H1 (cell line): ENCODE data around the gene LCN12. TPM values are rescaled to one million over a fixed set of nuclear protein-coding genes. Genes with fewer than 3 reads are reported as not detected.

Experiments
- CTCF ChIA-PET: fragments of 300-600 bp; sonication (Branson Sonifier 250); formaldehyde crosslinking; loops from one replicate; lab custom pipeline; 2021; ENCODE audit not compliant: partially characterized antibody; lab: Charles Lee
- POLR2A ChIA-PET: fragments of 300-600 bp; sonication (Branson Sonifier 250); formaldehyde crosslinking; loops from one replicate; lab custom pipeline; 2021; ENCODE audit warnings: inconsistent platforms; ENCODE audit not compliant: partially characterized antibody; lab: Charles Lee
- DNase-seq, 2 experiments: peaks; one replicate each; pipeline versions ENCODE4 v3.0.0 to v3.0.0-alpha.2; 2010 to 2022; ENCODE audit warnings: low spot score in 2 of 2, low read depth in 1 of 2, mixed read lengths in 1 of 2
- FAIRE-seq: peaks from 2 replicates; lab custom pipeline; 2011; peaks lifted over from hg19 to GRCh38; lab: Jason Lieb, UNC
- H2AFZ ChIP-seq: 2 replicates; pipeline ENCODE4 v1.8.1; 2012; ENCODE audit warnings: low read length, inconsistent platforms
- H2AK5ac ChIP-seq: 2 replicates; pipeline ENCODE4 v1.6.1; 2013; ENCODE audit warnings: low read depth, low read length
- H2BK120ac ChIP-seq: replicated peaks from 2 replicates; pipeline ENCODE3; 2013; ENCODE audit warnings: low read depth, low read length, inconsistent platforms
- H2BK12ac ChIP-seq: 2 replicates; pipeline ENCODE4 v1.6.1; 2013; ENCODE audit warnings: low read depth, low read length
- H2BK15ac ChIP-seq: 2 replicates; pipeline ENCODE4 v1.6.1; 2013; ENCODE audit warnings: low read length
- H2BK20ac ChIP-seq: 2 replicates; pipeline ENCODE4 v1.6.1; 2013; ENCODE audit warnings: low read length
- H2BK5ac ChIP-seq: 2 replicates; pipeline ENCODE4 v1.6.1; 2013; ENCODE audit warnings: low read depth, low read length
- H3K14ac ChIP-seq: 2 replicates; pipeline ENCODE4 v1.6.1; 2013; ENCODE audit warnings: inconsistent platforms; ENCODE audit not compliant: insufficient read length
- H3K18ac ChIP-seq: 2 replicates; pipeline ENCODE4 v1.6.1; 2013; ENCODE audit warnings: low read length; ENCODE audit errors: extremely low read depth
- H3K23ac ChIP-seq: 2 replicates; pipeline ENCODE4 v1.6.1; 2013; ENCODE audit warnings: inconsistent platforms; ENCODE audit not compliant: insufficient read length
- H3K23me2 ChIP-seq: 2 replicates; pipeline ENCODE4 v1.6.1; 2013; ENCODE audit warnings: low read depth, low read length
- H3K27ac ChIP-seq: 2 replicates; pipeline ENCODE4 v1.6.1; 2011; ENCODE audit warnings: low read depth, low read length, inconsistent platforms
- H3K27me3 ChIP-seq, 4 experiments: replicated peaks in 1 of 4; 1 replicate in 1 of 4; 2 replicates in 3 of 4; pipeline versions ENCODE4 v1.6.1 to v1.8.1; 2011 to 2013; ENCODE audit warnings: low read length in 3 of 4, mild to moderate bottlenecking in 3 of 4, inconsistent platforms in 2 of 4, mixed read lengths in 2 of 4, moderate library complexity in 1 of 4; ENCODE audit not compliant: control insufficient read depth in 3 of 4, insufficient read depth in 3 of 4; ENCODE audit errors: extremely low read depth in 1 of 4
- H3K36me3 ChIP-seq, 4 experiments: 2 replicates each; pipeline versions ENCODE4 v1.6.1 to v1.8.1; 2011 to 2013; ENCODE audit warnings: mild to moderate bottlenecking in 4 of 4, low read length in 3 of 4, moderate library complexity in 2 of 4, control low read depth in 1 of 4, inconsistent platforms in 1 of 4; ENCODE audit not compliant: insufficient read depth in 4 of 4, control insufficient read depth in 2 of 4
- H3K4ac ChIP-seq: replicated peaks from 2 replicates; pipeline ENCODE3; 2013; ENCODE audit warnings: low read length, low read depth, mixed read lengths, inconsistent platforms; ENCODE audit not compliant: insufficient read length
- H3K4me1 ChIP-seq, 4 experiments: replicated peaks in 1 of 4; 1 replicate in 1 of 4; 2 replicates in 3 of 4; pipeline versions ENCODE4 v1.6.1 to v1.8.1; 2011 to 2013; ENCODE audit warnings: low read length in 3 of 4, inconsistent platforms in 2 of 4, mixed read lengths in 1 of 4; ENCODE audit not compliant: insufficient read depth in 4 of 4, control insufficient read depth in 3 of 4
- H3K4me2 ChIP-seq, 2 experiments: 2 replicates each; pipeline versions ENCODE4 v1.6.1 to v1.8.1; 2011 to 2013; ENCODE audit warnings: low read depth in 2 of 2, low read length in 2 of 2, control low read depth in 1 of 2, inconsistent platforms in 1 of 2, mild to moderate bottlenecking in 1 of 2; ENCODE audit not compliant: insufficient read depth in 1 of 2
- H3K4me3 ChIP-seq, 4 experiments: fragments of 200-600, 300-600 bp in 1 of 4; sonication (generic), shearing (Covaris generic), sonication (Bioruptor Twin) in 1 of 4; 2 replicates each; pipeline versions ENCODE4 v1.5.1 to v1.8.1; 2011 to 2016; ENCODE audit warnings: low read length in 4 of 4, low read depth in 3 of 4, control low read depth in 2 of 4, inconsistent platforms in 2 of 4, mild to moderate bottlenecking in 2 of 4, mixed read lengths in 1 of 4, moderate library complexity in 1 of 4; ENCODE audit not compliant: insufficient read depth in 2 of 4; ENCODE audit errors: extremely low read depth in 1 of 4
- H3K56ac ChIP-seq: replicated peaks from 2 replicates; pipeline ENCODE3; 2013; ENCODE audit warnings: low read depth, mild to moderate bottlenecking, mixed read lengths, low read length, inconsistent platforms; ENCODE audit not compliant: insufficient read length
- H3K79me1 ChIP-seq: 2 replicates; pipeline ENCODE4 v1.6.1; 2013; ENCODE audit warnings: low read depth, low read length, control low read depth
- H3K79me2 ChIP-seq, 2 experiments: 2 replicates each; pipeline versions ENCODE4 v1.6.1 to v1.8.1; 2012 to 2013; ENCODE audit warnings: low read length in 2 of 2, mild to moderate bottlenecking in 2 of 2, inconsistent platforms in 1 of 2; ENCODE audit not compliant: insufficient read depth in 2 of 2, control insufficient read depth in 1 of 2
- H3K9ac ChIP-seq, 4 experiments: replicated peaks in 1 of 4; 1 replicate in 1 of 4; 2 replicates in 3 of 4; pipeline versions ENCODE4 v1.6.1 to v1.8.1; 2011 to 2013; ENCODE audit warnings: low read depth in 3 of 4, low read length in 3 of 4, control low read depth in 2 of 4, mild to moderate bottlenecking in 2 of 4, moderate library complexity in 2 of 4, inconsistent platforms in 1 of 4; ENCODE audit errors: extremely low read depth in 1 of 4
- H3K9me3 ChIP-seq, 2 experiments: 2 replicates each; pipeline versions ENCODE4 v1.6.1 to v1.8.1; 2012 to 2013; ENCODE audit warnings: mild to moderate bottlenecking in 2 of 2, moderate library complexity in 2 of 2, control low read depth in 1 of 2, inconsistent platforms in 1 of 2, low read depth in 1 of 2, low read length in 1 of 2, mixed read lengths in 1 of 2; ENCODE audit not compliant: insufficient read depth in 2 of 2
- H4K20me1 ChIP-seq, 2 experiments: replicated peaks in 1 of 2; 2 replicates each; pipeline versions ENCODE3 to v1.8.1; 2011 to 2013; ENCODE audit warnings: inconsistent platforms in 2 of 2, low read length in 2 of 2, mild to moderate bottlenecking in 1 of 2; ENCODE audit not compliant: insufficient read depth in 2 of 2, control insufficient read depth in 1 of 2
- H4K5ac ChIP-seq: 2 replicates; pipeline ENCODE4 v1.6.1; 2013; ENCODE audit warnings: low read length, low read depth, mixed read lengths, inconsistent platforms; ENCODE audit not compliant: insufficient read length
- H4K8ac ChIP-seq: 2 replicates; pipeline ENCODE4 v1.8.0; 2013; ENCODE audit warnings: mild to moderate bottlenecking, moderate library complexity, low read length, inconsistent platforms; ENCODE audit not compliant: insufficient read depth; ENCODE audit errors: extremely low read depth
- H4K91ac ChIP-seq: replicated peaks from 2 replicates; pipeline ENCODE3; 2013; ENCODE audit warnings: low read length, mixed read lengths, inconsistent platforms; ENCODE audit not compliant: insufficient read length
- BRCA1 ChIP-seq: IDR thresholded peaks from 2 replicates; pipeline ENCODE4 v1.6.1; 2012; ENCODE audit warnings: low read depth, low read length, improper control_type of control experiment
- GABPA ChIP-seq: IDR thresholded peaks from 2 replicates; pipeline ENCODE4 v1.6.1; 2011; ENCODE audit warnings: mild to moderate bottlenecking, low read length, moderate library complexity, borderline replicate concordance; ENCODE audit not compliant: insufficient read depth
- KDM4A ChIP-seq: IDR thresholded peaks from one replicate; pipeline ENCODE4 v1.7.1; 2012; ENCODE audit warnings: low read depth, mild to moderate bottlenecking, moderate library complexity, low read length, inconsistent platforms; ENCODE audit not compliant: severe bottlenecking
- SIN3A ChIP-seq, 2 experiments: IDR thresholded peaks in 1 of 2; conservative IDR thresholded peaks in 1 of 2; 2 replicates each; pipeline ENCODE4 v1.6.1; 2011 to 2012; ENCODE audit warnings: low read length in 2 of 2, improper control_type of control experiment in 1 of 2, low read depth in 1 of 2, mild to moderate bottlenecking in 1 of 2
- TCF12 ChIP-seq: IDR thresholded peaks from 2 replicates; pipeline ENCODE4 v1.6.1; 2011; ENCODE audit warnings: low read depth, mild to moderate bottlenecking, low read length
- TEAD4 ChIP-seq: IDR thresholded peaks from 2 replicates; pipeline ENCODE4 v1.6.1; 2012; ENCODE audit warnings: low read depth, low read length, inconsistent platforms, mixed read lengths
- WGBS, 2 experiments: shearing (Covaris generic) in 1 of 2; methylation state at CpG; one replicate each; pipeline versions ENCODE4 v1.1.6 to v1.1.7; 2013 to 2015; ENCODE audit warnings: low lambda C conversion rate in 2 of 2, mixed read lengths in 2 of 2, inconsistent platforms in 1 of 2, low coverage in 1 of 2, missing lambda C conversion rate in 1 of 2; ENCODE audit not compliant: insufficient replicate concordance in 2 of 2, insufficient coverage in 1 of 2, insufficient read length in 1 of 2; ENCODE audit errors: extremely low coverage in 1 of 2, missing lambda C conversion rate in 1 of 2; 5-methylcytosine and 5-hydroxymethylcytosine counted together
- polyA plus RNA-seq, 7 experiments: library from polyadenylated mRNA; depleted of rRNA in 3 of 7; stranded (reverse) in 5 of 7; unstranded in 2 of 7; fragments of >200 nt in 5 of 7; fragments of 200-250 nt in 2 of 7; gene quantifications; 1 replicate in 5 of 7; 2 replicates in 1 of 7; 4 replicates in 1 of 7; pipeline versions ENCODE4 v1.2.1 to v1.2.3, GENCODE V29; 2011 to 2013; ENCODE audit warnings: missing spikeins in 2 of 7, mixed read lengths in 2 of 7
- total RNA-seq: library from RNA; stranded (reverse); fragmentation: NEBNext Ultra II Directional; extraction: Animal tissue kit (Norgen Biotek cat#: 25700); gene quantifications from 2 replicates; pipeline ENCODE4 v1.2.1, GENCODE V29; 2021

LCN12 gene
- total and polyA plus RNA-seq, 2 of the 8 experiments (the other 6 are each of a cell fraction or from before 2014, with no cell fraction given), result 1.1 to 1.7 TPM

DNA sequence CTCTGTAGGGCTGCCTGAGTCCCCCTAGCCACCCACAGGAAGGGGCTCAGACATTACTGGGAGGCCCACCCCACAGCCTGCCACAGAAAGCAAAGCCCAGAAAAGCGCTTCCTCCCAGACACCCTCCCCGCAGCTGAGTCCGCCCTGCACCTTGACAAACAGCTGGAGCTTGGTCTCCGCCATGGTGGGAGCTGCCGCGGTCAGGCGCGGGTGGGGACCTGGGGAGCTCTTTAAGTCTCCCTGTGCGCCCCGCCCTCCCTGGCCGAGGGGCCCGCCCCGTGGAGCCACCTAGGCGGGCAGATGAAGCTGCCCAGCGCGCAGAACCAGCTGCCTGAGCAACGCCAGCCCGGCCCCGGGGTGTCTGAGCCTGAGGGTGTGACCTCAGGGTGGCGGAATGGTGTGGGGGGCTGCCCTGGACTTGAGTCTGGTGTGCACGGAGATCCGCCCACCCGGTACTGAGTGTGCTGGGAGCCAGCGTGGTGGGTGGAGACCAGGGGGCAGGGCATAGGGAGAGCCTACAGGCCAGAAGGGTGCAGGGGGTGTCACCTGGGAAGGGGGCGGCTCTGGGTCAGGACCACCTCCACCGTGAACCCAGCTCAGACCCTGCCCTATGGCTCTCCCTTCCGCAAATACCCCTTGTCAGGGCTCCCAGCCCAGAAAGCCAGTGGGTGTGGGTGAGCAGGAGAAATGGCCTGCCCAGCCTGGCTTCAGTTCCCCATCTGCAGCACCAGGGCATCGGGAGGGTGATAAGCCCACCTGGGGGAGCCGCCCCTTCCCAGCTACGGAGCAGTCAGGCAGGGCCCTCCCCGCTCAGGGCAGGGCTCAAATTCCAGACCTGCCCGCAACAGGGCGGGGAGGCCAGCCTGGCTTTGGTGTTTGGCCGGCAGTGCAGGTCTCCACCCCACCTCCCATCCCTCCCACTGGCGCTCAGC lies 44.6 kb downstream of the LCN12 start, which contains the start of gene CLIC3:
Gene CLIC3 (minus strand): TSS at position 208 of the 932 bp plus-strand sequence. CDS start 25 bp downstream, at position 183.
- peak in 1 of 2 experiments; percentile 74 for DNase-seq
- WGBS, 2 experiments, result 27% methylated on average over 33 of the region's 35 CpGs; no CpG with 5 or more reads in 1 of the 2 experiments
- peak within 1 kb of the TSS; percentile 47 to 77 for H3K4me2 ChIP-seq
- no peak within 1 kb of the TSS for H4K8ac ChIP-seq
- H2BK5ac ChIP-seq, result peak within 1 kb of the TSS; percentile 35; the same call in 1 of the 2 replicates
- TF ChIP-seq SIN3A (conservative IDR thresholded peaks at IDR 0.05 in 1 of 2, IDR thresholded peaks at IDR 0.05 in 1 of 2; ENCODE audit: low read depth in 1 of 2, low read length in 2 of 2), result 0 out of 4 replicates have a peak, but pooled peaks of 1 of the 2 experiments have one; percentile 12
- no peak for TF ChIP-seq TCF12
- peak; percentile 4; the same call in 1 of the 2 replicates for TF ChIP-seq TEAD4
- TF ChIP-seq BRCA1, result no peak
- 0 out of 2 replicates have a peak, but pooled peaks have one; percentile 41 for TF ChIP-seq GABPA
- TF ChIP-seq KDM4A, result peak; percentile 53
- peaks cover 0 to 2% (median 0%) of the 10 kb centered on the region in 4 experiments; a peak in 1 of 8 replicates for H3K36me3 ChIP-seq
- H3K14ac ChIP-seq, result no peak within 1 kb of the TSS
- no peaks in the 10 kb centered on the region for H3K79me1 ChIP-seq
- H2BK120ac ChIP-seq, result no peak within 1 kb of the TSS
- no peak for FAIRE-seq
- H3K79me2 ChIP-seq, result no peaks in the 10 kb centered on the region
- no peak within 1 kb of the TSS for H3K23ac ChIP-seq
- no peak within 1 kb of the TSS for H3K27ac ChIP-seq
- ChIA-PET CTCF (interaction anchor here (1.0 to 5.6 kb wide), 16 partner anchors 9 to 178 kb away, joined by 3 to 29 read pairs (median 4); partner anchors contain the start of genes ABCA2, FUT7, LCNL1 and PTGDS), POLR2A (interaction anchor here (0.8 to 1.4 kb wide), 6 partner anchors 11 to 152 kb away, joined by 3 to 5 read pairs (median 3); no protein-coding TSS in a partner anchor)
- H2AK5ac ChIP-seq, result no peak within 1 kb of the TSS
- H3K27me3 ChIP-seq, result no peaks in the 10 kb centered on the region; a peak in 1 of 7 replicates
- no peak within 1 kb of the TSS; the same call in 1 of the 2 replicates for H3K18ac ChIP-seq
- H2AFZ ChIP-seq, result no peak within 1 kb of the TSS
- peak within 1 kb of the TSS; percentile 95; the same call in 1 of the 2 replicates for H2BK15ac ChIP-seq
- H4K91ac ChIP-seq, result peak within 1 kb of the TSS; percentile 41
- H3K4me3 ChIP-seq, result peak within 1 kb of the TSS in 2 of 4 experiments; percentile 1 to 50; a peak in 3 of 8 replicates
- H4K5ac ChIP-seq, result no peak within 1 kb of the TSS
- H3K9ac ChIP-seq, result no peak within 1 kb of the TSS
- no peak within 1 kb of the TSS for H3K4ac ChIP-seq
- peaks cover 0 to 2% of the 10 kb centered on the region in 2 experiments for H4K20me1 ChIP-seq
- H2BK20ac ChIP-seq, result no peak within 1 kb of the TSS
- H3K23me2 ChIP-seq, result peaks cover 17% of the 10 kb centered on the region
- no peaks in the 10 kb centered on the region for H3K9me3 ChIP-seq
- peak within 1 kb of the TSS; percentile 60; the same call in 1 of the 2 replicates for H2BK12ac ChIP-seq
- H3K4me1 ChIP-seq, result peaks cover 0 to 20% (median 11%) of the 10 kb centered on the region in 4 experiments; a peak in 6 of 7 replicates
- H3K56ac ChIP-seq, result no peak within 1 kb of the TSS
